ENCODE data around the gene ZBTB7C.

GRCh38 chr18:48217258-48218250 is 191.6 kb downstream of the ZBTB7C start:
- TF ChIP-seq CTCF (conservative IDR thresholded peaks at IDR 0.05) (no peak), ZFX (IDR thresholded peaks at IDR 0.05) (no peak)
